Cardiac fibroblast (primary cell): Measurements from ENCODE around the gene TMEM30A.

Source experiments
- DNase-seq, 2 donors: peaks; one replicate each; pipeline versions ENCODE4 v3.0.0 to v3.0.0-alpha.2; 2010; ENCODE audit warnings: low read depth in 2 of 2
- H3K4me3 ChIP-seq, 2 donors: replicated peaks in 1 of 2; 1 replicate in 1 of 2; 2 replicates in 1 of 2; pipeline ENCODE4 v1.5.1; 2011; ENCODE audit warnings: low read depth in 2 of 2, low read length in 2 of 2, mild to moderate bottlenecking in 2 of 2, moderate library complexity in 1 of 2
- CTCF ChIP-seq: IDR thresholded peaks from one replicate; pipeline ENCODE4 v1.5.1; 2011; ENCODE audit warnings: low read depth, mild to moderate bottlenecking, low read length, inconsistent platforms

The TMEM30A gene

GRCh38 chr6:75215291-75215690, 69.3 kb downstream of the TMEM30A start:
- no peak for DNase-seq
- no peak for TF ChIP-seq CTCF
- H3K4me3 ChIP-seq = no peak overlapping the region

GRCh38 chr6:75213732-75214131, 70.9 kb downstream of the TMEM30A start:
- no peak for TF ChIP-seq CTCF
- H3K4me3 ChIP-seq = no peak overlapping the region
- DNase-seq = no peak

- no peak for TF ChIP-seq CTCF
- H3K4me3 ChIP-seq = no peak overlapping the region
- peak; percentile 54 to 69 for DNase-seq
Measured at GRCh38 chr6:75213112-75213511, 71.5 kb downstream of the TMEM30A start.

- no peak for TF ChIP-seq CTCF
- H3K4me3 ChIP-seq = no peak overlapping the region
- peak; percentile 12 to 39 for DNase-seq
Measured at GRCh38 chr6:75211920-75212590, 72.5 kb downstream of the TMEM30A start.

GRCh38 chr6:75210885-75211739, 73.5 kb downstream of the TMEM30A start:
- peak; percentile 83 to 86 for DNase-seq
- no peak overlapping the region for H3K4me3 ChIP-seq
- peak; percentile 56 for TF ChIP-seq CTCF

GRCh38 chr6:75209184-75209723, 75.3 kb downstream of the TMEM30A start:
- no peak for DNase-seq
- H3K4me3 ChIP-seq = no peak overlapping the region
- no peak for TF ChIP-seq CTCF
